A673 (cell line): ENCODE measurements around the gene ANKZF1. TPM values are rescaled to one million over a fixed set of nuclear protein-coding genes. Genes with fewer than 3 reads are reported as not detected.
A peak's percentile ranks its signal among the peaks of the same experiment; 100 is the strongest.

Experiments used
- BruUV-seq: library from RNA; stranded (reverse); fragments of 400-500 nt; replicated peaks from 2 replicates; lab custom pipeline; 2021; lab: Mats Ljungman, UMichigan
- CTCF ChIA-PET: fragments of 300-600 bp; sonication (Branson Sonifier 250); formaldehyde crosslinking; loops from one replicate; lab custom pipeline; 2022; ENCODE audit warnings: antibody characterized with exemption; lab: Charles Lee
- POLR2A ChIA-PET: fragments of 300-600 bp; sonication (Branson Sonifier 250); formaldehyde crosslinking; loops from one replicate; lab custom pipeline; 2022; ENCODE audit warnings: antibody characterized with exemption; ENCODE audit not compliant: low non-redundant PET; lab: Charles Lee
- DNase-seq: peaks from one replicate; pipeline ENCODE4 v3.0.0-alpha.2; 2015; ENCODE audit warnings: low spot score
- H3K27ac ChIP-seq: fragments of 200-600 bp; sonication (generic); 2 replicates; pipeline ENCODE4 v1.5.1; 2016; ENCODE audit warnings: mixed run types, low read depth, mild to moderate bottlenecking, mixed read lengths, antibody characterized with exemption, low read length; ENCODE audit not compliant: poor library complexity, severe bottlenecking
- H3K27me3 ChIP-seq: fragments of 200-600 bp; sonication (generic); replicated peaks from 2 replicates; pipeline ENCODE4 v1.6.1; 2017; ENCODE audit warnings: mixed run types, low read depth, mild to moderate bottlenecking, mixed read lengths, antibody characterized with exemption, low read length; ENCODE audit not compliant: insufficient read depth, poor library complexity
- H3K36me3 ChIP-seq: fragments of 200-600 bp; sonication (generic); 2 replicates; pipeline ENCODE4 v1.6.1; 2016; ENCODE audit warnings: mixed run types, mild to moderate bottlenecking, mixed read lengths, antibody characterized with exemption, low read length; ENCODE audit not compliant: insufficient read depth, poor library complexity, severe bottlenecking
- H3K4me1 ChIP-seq: fragments of 200-600 bp; sonication (generic); 2 replicates; pipeline ENCODE4 v1.6.1; 2017; ENCODE audit warnings: mixed run types, mild to moderate bottlenecking, mixed read lengths, antibody characterized with exemption, low read length; ENCODE audit not compliant: insufficient read depth, poor library complexity, severe bottlenecking
- H3K4me3 ChIP-seq: fragments of 200-600 bp; sonication (generic); 2 replicates; pipeline ENCODE4 v1.5.1; 2016; ENCODE audit warnings: low read depth, mixed run types, mild to moderate bottlenecking, mixed read lengths, low read length; ENCODE audit not compliant: poor library complexity, severe bottlenecking
- H3K9me3 ChIP-seq: fragments of 200-600 bp; sonication (generic); 2 replicates; pipeline ENCODE4 v1.6.1; 2016; ENCODE audit warnings: mixed run types, low read depth, mild to moderate bottlenecking, mixed read lengths, antibody characterized with exemption, low read length; ENCODE audit not compliant: poor library complexity, severe bottlenecking
- EZH2 ChIP-seq: fragments of 200-600 bp; sonication (generic); IDR thresholded peaks from 2 replicates; pipeline ENCODE4 v1.6.1; 2017; ENCODE audit warnings: borderline replicate concordance, low read depth, mild to moderate bottlenecking, mixed read lengths, antibody characterized with exemption, low read length; ENCODE audit not compliant: poor library complexity, severe bottlenecking
- intact Hi-C: fragments of 100-400 bp; cut with micrococcal nuclease; formaldehyde crosslinking; loops from one replicate; pipeline ENCODE4 v1.10.0; 2022; ENCODE audit not compliant: unreplicated experiment
- total RNA-seq: library from RNA; stranded (reverse); gene quantifications from 2 replicates; pipeline ENCODE4 v1.2.3, GENCODE V29; 2021
- TF ChIP-seq, protein P1 (sequence below): fragments of 300-800, 200-600 bp; sonication (generic); conservative IDR thresholded peaks from 2 replicates; pipeline ENCODE4 v1.5.1; 2017; ENCODE audit warnings: low read depth, mild to moderate bottlenecking, antibody characterized with exemption, low read length, moderate library complexity, mixed read lengths

The ANKZF1 gene
- total RNA-seq, 1 experiment from 2014 or later = 30.6 TPM

GRCh38 chr2:219273937-219274336 is 44.3 kb downstream of the ANKZF1 start:
- H3K4me1 ChIP-seq = peaks cover 12% of the 10 kb centered on the region
- ChIA-PET CTCF (no interaction called here), POLR2A (no interaction called here)
- no peak for DNase-seq
- H3K4me3 ChIP-seq = no peak overlapping the region
- H3K36me3 ChIP-seq = no peaks in the 10 kb centered on the region
- no peak overlapping the region for H3K27ac ChIP-seq
- no peaks in the 10 kb centered on the region for H3K9me3 ChIP-seq
- TF ChIP-seq EZH2 = no peak
- TF ChIP-seq, protein P1, sequence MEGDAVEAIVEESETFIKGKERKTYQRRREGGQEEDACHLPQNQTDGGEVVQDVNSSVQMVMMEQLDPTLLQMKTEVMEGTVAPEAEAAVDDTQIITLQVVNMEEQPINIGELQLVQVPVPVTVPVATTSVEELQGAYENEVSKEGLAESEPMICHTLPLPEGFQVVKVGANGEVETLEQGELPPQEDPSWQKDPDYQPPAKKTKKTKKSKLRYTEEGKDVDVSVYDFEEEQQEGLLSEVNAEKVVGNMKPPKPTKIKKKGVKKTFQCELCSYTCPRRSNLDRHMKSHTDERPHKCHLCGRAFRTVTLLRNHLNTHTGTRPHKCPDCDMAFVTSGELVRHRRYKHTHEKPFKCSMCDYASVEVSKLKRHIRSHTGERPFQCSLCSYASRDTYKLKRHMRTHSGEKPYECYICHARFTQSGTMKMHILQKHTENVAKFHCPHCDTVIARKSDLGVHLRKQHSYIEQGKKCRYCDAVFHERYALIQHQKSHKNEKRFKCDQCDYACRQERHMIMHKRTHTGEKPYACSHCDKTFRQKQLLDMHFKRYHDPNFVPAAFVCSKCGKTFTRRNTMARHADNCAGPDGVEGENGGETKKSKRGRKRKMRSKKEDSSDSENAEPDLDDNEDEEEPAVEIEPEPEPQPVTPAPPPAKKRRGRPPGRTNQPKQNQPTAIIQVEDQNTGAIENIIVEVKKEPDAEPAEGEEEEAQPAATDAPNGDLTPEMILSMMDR = no peak
- no TSS peak for BruUV-seq
- intact Hi-C loops = no loop called here
- no peaks in the 10 kb centered on the region for H3K27me3 ChIP-seq

GRCh38 chr2:219274361-219274921 is 44.8 kb downstream of the ANKZF1 start:
- TF ChIP-seq EZH2 = no peak
- TF ChIP-seq, protein P1 = no peak
- peak; percentile 35 for DNase-seq
- ChIA-PET CTCF (no interaction called here), POLR2A (no interaction called here)
- Histone ChIP-seq H3K27ac (no peak overlapping the region), H3K9me3 (no peaks in the 10 kb centered on the region), H3K36me3 (no peaks in the 10 kb centered on the region), H3K4me1 (peaks cover 13% of the 10 kb centered on the region), H3K27me3 (no peaks in the 10 kb centered on the region), H3K4me3 (no peak overlapping the region)
- BruUV-seq = no TSS peak
- intact Hi-C loops = no loop called here

DNA sequence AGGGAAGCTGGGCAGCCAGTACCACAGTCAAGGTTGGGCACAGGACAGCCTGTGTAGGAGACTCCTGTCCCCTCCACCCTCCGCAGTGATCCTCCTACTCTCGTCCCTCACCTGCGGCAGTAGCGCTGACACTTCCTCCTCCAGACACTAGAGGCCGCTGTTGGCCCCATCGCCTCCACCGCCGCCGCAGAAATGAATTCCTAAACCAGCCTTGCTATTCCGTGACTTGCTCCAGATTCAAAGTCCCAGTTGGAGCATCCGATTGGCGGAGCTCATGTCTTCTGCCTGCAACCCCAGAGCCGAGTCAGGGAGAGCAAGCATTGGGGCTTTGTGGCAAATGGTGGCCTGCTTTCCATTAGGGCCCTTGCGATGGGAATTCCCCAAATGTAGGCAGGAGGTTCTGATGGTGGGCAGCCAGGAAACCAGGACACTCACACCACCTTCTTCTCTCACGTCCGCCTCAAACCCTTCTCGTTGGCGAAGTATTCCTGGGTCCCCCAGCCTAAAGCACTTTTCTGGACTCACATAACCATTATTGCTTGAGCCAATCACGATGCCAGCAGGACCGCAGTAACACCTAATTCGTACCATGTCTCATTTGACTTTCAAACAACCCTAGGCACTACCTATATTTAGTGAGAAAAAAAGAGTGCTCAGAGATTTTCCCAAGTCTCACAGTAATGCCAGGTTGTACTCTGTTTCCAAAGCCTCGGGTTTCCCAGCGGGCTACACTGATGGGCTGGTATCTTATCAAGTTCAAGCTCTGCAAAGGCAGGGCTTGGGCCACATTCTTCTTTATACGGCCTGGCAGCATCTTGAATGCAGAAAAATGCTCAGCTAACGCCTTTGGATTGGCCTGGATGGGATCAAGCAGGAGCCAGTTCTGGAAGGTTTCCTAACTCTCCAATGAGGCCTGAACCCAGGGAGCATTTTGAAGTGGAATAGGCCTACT is 48.4 kb downstream of the ANKZF1 start:
- DNase-seq = peak; percentile 85
- Histone ChIP-seq H3K4me3 (no peak overlapping the region), H3K4me1 (peaks cover 20% of the 10 kb centered on the region), H3K27me3 (no peaks in the 10 kb centered on the region), H3K9me3 (no peaks in the 10 kb centered on the region), H3K36me3 (no peaks in the 10 kb centered on the region), H3K27ac (peak overlapping the region; percentile 90)
- no TSS peak for BruUV-seq
- CTCF ChIA-PET = interaction anchor here (0.9 to 3.4 kb wide), 6 partner anchors 17 to 252 kb away, joined by 3 to 22 read pairs (median 6); partner anchors contain the start of genes DNPEP and TUBA4B
- POLR2A ChIA-PET = interaction anchor here (0.6 kb wide), 1 partner anchor 107 kb away, joined by 3 read pairs; no protein-coding TSS in a partner anchor
- TF ChIP-seq, protein P1 = peak; percentile 98
- TF ChIP-seq EZH2 = no peak
- intact Hi-C loops = loop anchor here (5.0 kb wide), 1 partner anchor 116 kb away; the partner anchor contains the start of gene NHEJ1
